Keratinocyte (primary cell): Measurements from ENCODE around the gene PPP1R7. TPM values are rescaled to one million over a fixed set of nuclear protein-coding genes. Genes with fewer than 3 reads are reported as not detected.

ENCODE experiments used
- DNase-seq: peaks from one replicate; pipeline ENCODE4 v3.0.0-alpha.2; 2011; ENCODE audit warnings: low read depth, missing footprints, low spot score
- FAIRE-seq: peaks from 2 replicates; lab custom pipeline; 2011; peaks lifted over from hg19 to GRCh38; lab: Jason Lieb, UNC
- H2AFZ ChIP-seq: 2 replicates; pipeline ENCODE4 v1.6.0; 2012; ENCODE audit warnings: low read length, control low read depth, inconsistent platforms; ENCODE audit not compliant: control insufficient read depth
- H3K27ac ChIP-seq: 2 replicates; pipeline ENCODE4 v1.5.1; 2011; ENCODE audit warnings: low read length; ENCODE audit not compliant: control insufficient read depth, insufficient read depth
- H3K27me3 ChIP-seq: 3 replicates; pipeline ENCODE4 v1.6.0; 2011; ENCODE audit warnings: low read length; ENCODE audit not compliant: control insufficient read depth, insufficient read depth; ENCODE audit errors: extremely low read depth
- H3K36me3 ChIP-seq, 2 experiments: 2 replicates in 1 of 2; 3 replicates in 1 of 2; pipeline ENCODE4 v1.5.1; 2011; ENCODE audit warnings: low read length in 2 of 2, mild to moderate bottlenecking in 1 of 2; ENCODE audit not compliant: control insufficient read depth in 2 of 2, insufficient read depth in 2 of 2; ENCODE audit errors: extremely low read depth in 1 of 2
- H3K4me1 ChIP-seq: 3 replicates; pipeline ENCODE4 v1.5.1; 2011; ENCODE audit warnings: low read length; ENCODE audit not compliant: control insufficient read depth, insufficient read depth; ENCODE audit errors: extremely low read depth
- H3K4me2 ChIP-seq: 3 replicates; pipeline ENCODE4 v1.6.0; 2011; ENCODE audit warnings: low read depth, low read length; ENCODE audit not compliant: control insufficient read depth, insufficient read depth; ENCODE audit errors: extremely low read depth
- H3K4me3 ChIP-seq, 3 experiments: fragments of 200-600 bp in 1 of 3; sonication (generic) in 1 of 3; 2 replicates in 2 of 3; 3 replicates in 1 of 3; pipeline ENCODE4 v1.5.1; 2011 to 2016; ENCODE audit warnings: low read length in 3 of 3, mild to moderate bottlenecking in 3 of 3, control low read depth in 2 of 3, inconsistent platforms in 1 of 3, low read depth in 1 of 3, mixed read lengths in 1 of 3, mixed run types in 1 of 3, moderate library complexity in 1 of 3; ENCODE audit not compliant: control insufficient read depth in 2 of 3, insufficient read depth in 2 of 3; ENCODE audit errors: extremely low read depth in 1 of 3
- H3K79me2 ChIP-seq: 2 replicates; pipeline ENCODE4 v1.6.0; 2012; ENCODE audit warnings: low read length; ENCODE audit not compliant: control insufficient read depth, insufficient read depth
- H3K9ac ChIP-seq: 3 replicates; pipeline ENCODE4 v1.6.0; 2011; ENCODE audit warnings: low read length; ENCODE audit not compliant: control insufficient read depth, insufficient read depth; ENCODE audit errors: extremely low read depth
- H3K9me1 ChIP-seq: 3 replicates; pipeline ENCODE4 v1.6.0; 2011; ENCODE audit warnings: low read length; ENCODE audit not compliant: control insufficient read depth, insufficient read depth; ENCODE audit errors: extremely low read depth
- H3K9me3 ChIP-seq: 2 replicates; pipeline ENCODE4 v1.5.1; 2012; ENCODE audit warnings: low read depth, low read length; ENCODE audit not compliant: control insufficient read depth
- H4K20me1 ChIP-seq: 3 replicates; pipeline ENCODE4 v1.6.0; 2011; ENCODE audit warnings: low read length; ENCODE audit not compliant: control insufficient read depth, insufficient read depth; ENCODE audit errors: extremely low read depth
- CTCF ChIP-seq, 3 experiments: IDR thresholded peaks in 1 of 3; conservative IDR thresholded peaks in 1 of 3; optimal IDR thresholded peaks in 1 of 3; 2 replicates in 2 of 3; 3 replicates in 1 of 3; pipeline versions ENCODE3 to v1.5.1; 2011; ENCODE audit warnings: low read length in 3 of 3, mild to moderate bottlenecking in 3 of 3, moderate library complexity in 2 of 3, control low read depth in 1 of 3, inconsistent platforms in 1 of 3; ENCODE audit not compliant: insufficient read depth in 2 of 3; ENCODE audit errors: extremely low read depth in 1 of 3
- EZH2 ChIP-seq: IDR thresholded peaks from one replicate; pipeline ENCODE4 v1.6.1; 2012; ENCODE audit warnings: inconsistent platforms, mild to moderate bottlenecking, low read length, moderate library complexity
- dilution Hi-C: fragments of 300-500 bp; cut with MboI; formaldehyde crosslinking; loops from one replicate; pipeline ENCODE4 v1.7.0; 2020; ENCODE audit warnings: low sequenced_read_pairs; ENCODE audit not compliant: extremely low pct_ligation_motif_present
- polyA plus RNA-seq, 5 experiments: library from polyadenylated mRNA; depleted of rRNA in 3 of 5; stranded (reverse) in 3 of 5; stranded (forward) in 1 of 5; unstranded in 1 of 5; fragments of >200 nt; gene quantifications; 1 replicate in 1 of 5; 2 replicates in 3 of 5; 3 replicates in 1 of 5; pipeline versions ENCODE4 v1.2.1 to v1.2.3, GENCODE V29; 2011 to 2012; ENCODE audit warnings: missing spikeins in 2 of 5, low read depth in 1 of 5, low replicate concordance in 1 of 5

PPP1R7 gene
- polyA plus RNA-seq, 1 donor (not counting 4 experiments of a cell fraction or from before 2014, with no cell fraction given) = 84.9 TPM

DNA sequence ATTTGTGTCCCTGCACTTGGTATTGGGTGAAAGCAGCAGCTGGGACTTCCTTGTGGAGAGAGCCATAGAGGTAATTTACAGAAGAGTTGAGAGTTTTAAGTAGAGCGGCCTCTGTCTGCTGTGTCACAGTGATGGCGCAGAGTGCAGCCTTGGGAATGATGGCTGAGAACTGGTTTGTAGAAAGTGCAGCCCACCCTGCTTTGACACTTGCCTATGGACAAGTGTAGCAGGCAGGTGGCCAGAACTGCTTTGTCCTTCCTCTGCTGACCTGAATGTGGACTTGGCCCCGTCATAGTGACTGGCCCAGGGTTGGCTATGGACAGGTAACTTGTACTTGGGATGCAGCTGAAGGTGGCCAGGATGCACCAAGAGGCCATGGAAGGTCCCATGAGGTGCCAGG lies 31.9 kb downstream of the PPP1R7 start:
- H3K4me1 ChIP-seq = no peaks in the 10 kb centered on the region
- H3K9me3 ChIP-seq = no peaks in the 10 kb centered on the region
- no peak overlapping the region for H3K4me3 ChIP-seq
- no peak for TF ChIP-seq EZH2
- TF ChIP-seq CTCF (optimal IDR thresholded peaks at IDR 0.05 in 1 of 3, IDR thresholded peaks at IDR 0.05 in 1 of 3, conservative IDR thresholded peaks at IDR 0.05 in 1 of 3; ENCODE audit: extremely low read depth in 1 of 3, insufficient read depth in 2 of 3, low read length in 3 of 3) = no peak
- H3K27ac ChIP-seq = no peak overlapping the region
- no peaks in the 10 kb centered on the region for H4K20me1 ChIP-seq
- peaks cover 5% of the 10 kb centered on the region for H3K27me3 ChIP-seq
- dilution Hi-C loops = no loop called here
- H3K4me2 ChIP-seq = no peak overlapping the region
- no peak for FAIRE-seq
- H3K9me1 ChIP-seq = no peaks in the 10 kb centered on the region
- H3K9ac ChIP-seq = no peak overlapping the region
- peaks cover 6 to 9% of the 10 kb centered on the region in 2 experiments for H3K36me3 ChIP-seq
- no peak overlapping the region for H2AFZ ChIP-seq
- no peak for DNase-seq
- H3K79me2 ChIP-seq = no peaks in the 10 kb centered on the region

DNA sequence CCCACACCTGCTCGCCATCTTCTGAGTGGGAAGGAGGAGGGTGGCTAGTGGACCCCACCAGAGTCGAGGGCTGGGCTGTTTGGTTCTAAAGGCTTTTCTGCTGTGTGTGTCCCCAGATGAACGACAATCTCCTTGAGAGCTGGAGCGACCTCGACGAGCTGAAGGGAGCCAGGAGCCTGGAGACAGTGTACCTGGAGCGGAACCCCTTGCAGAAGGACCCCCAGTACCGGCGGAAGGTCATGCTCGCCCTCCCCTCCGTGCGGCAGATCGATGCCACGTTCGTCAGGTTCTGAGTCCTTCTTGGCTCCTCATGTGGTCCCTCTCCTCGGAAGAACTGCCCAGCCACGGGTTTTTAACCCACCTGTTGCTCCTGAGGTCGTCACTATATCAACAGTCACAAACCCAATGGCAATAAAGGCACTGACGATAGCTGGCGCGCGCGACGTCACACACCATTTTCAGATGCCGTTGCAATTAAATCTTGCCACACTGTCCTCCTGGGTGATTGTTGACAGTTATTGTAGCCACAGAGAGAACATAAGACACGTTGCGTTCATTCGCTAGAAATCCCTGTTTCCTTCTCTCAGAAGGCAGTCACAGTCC lies 32.4 kb downstream of the PPP1R7 start:
- Histone ChIP-seq H2AFZ (no peak overlapping the region), H3K4me2 (no peak overlapping the region), H3K27ac (no peak overlapping the region), H3K36me3 (peaks cover 6 to 9% of the 10 kb centered on the region in 2 experiments), H3K4me1 (no peaks in the 10 kb centered on the region), H3K9ac (no peak overlapping the region), H3K9me3 (no peaks in the 10 kb centered on the region), H3K79me2 (no peaks in the 10 kb centered on the region), H3K27me3 (peaks cover 6% of the 10 kb centered on the region), H3K9me1 (no peaks in the 10 kb centered on the region), H4K20me1 (no peaks in the 10 kb centered on the region), H3K4me3 (no peak overlapping the region)
- no peak for TF ChIP-seq CTCF (optimal IDR thresholded peaks at IDR 0.05 in 1 of 3, IDR thresholded peaks at IDR 0.05 in 1 of 3, conservative IDR thresholded peaks at IDR 0.05 in 1 of 3; ENCODE audit: extremely low read depth in 1 of 3, insufficient read depth in 2 of 3, low read length in 3 of 3)
- TF ChIP-seq EZH2 = no peak
- no peak for DNase-seq
- no peak for FAIRE-seq
- dilution Hi-C loops = no loop called here
